Stimulated activated CD8-positive, alpha-beta memory T cell treated with anti-CD3 and anti-CD28 coated beads, Interleukin-7, amount 100 ng/mL, for 24 hours (primary cell): ENCODE measurements around the gene KDM4E.

Experiments
- DNase-seq: peaks from one replicate; pipeline ENCODE4 v3.0.0-alpha.2; 2020; ENCODE audit warnings: low read depth

The KDM4E gene

DNA sequence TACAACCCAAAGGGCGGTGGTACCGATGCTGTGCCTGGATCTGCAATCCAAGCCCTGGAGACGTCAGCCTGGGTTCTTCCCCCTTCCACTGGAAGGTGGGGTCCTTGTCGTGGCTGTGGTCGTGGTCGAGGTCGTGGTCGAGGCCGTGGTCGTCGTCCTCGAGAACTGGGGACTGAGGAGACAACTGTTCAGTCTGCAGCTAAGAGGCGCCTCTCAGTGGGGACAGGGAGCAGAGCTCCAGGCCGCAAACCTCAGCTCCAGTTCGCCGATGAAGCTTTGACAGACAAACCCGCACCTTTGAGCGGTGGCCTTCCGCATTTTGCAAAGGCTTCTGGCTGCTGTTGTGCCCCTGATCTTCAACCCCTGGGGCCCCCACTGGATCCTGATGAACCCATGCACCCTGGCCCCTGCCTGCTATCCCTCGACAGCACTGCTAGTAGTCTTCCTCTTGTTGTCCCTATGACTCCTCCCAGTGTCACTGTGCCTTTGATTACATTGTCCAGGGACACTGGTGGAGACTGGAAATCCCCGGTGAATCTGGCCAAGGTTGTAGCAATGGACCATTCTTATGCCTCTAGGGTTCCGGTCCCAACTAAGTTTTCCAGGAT is 25.6 kb downstream of the KDM4E start:
- no peak for DNase-seq

DNA sequence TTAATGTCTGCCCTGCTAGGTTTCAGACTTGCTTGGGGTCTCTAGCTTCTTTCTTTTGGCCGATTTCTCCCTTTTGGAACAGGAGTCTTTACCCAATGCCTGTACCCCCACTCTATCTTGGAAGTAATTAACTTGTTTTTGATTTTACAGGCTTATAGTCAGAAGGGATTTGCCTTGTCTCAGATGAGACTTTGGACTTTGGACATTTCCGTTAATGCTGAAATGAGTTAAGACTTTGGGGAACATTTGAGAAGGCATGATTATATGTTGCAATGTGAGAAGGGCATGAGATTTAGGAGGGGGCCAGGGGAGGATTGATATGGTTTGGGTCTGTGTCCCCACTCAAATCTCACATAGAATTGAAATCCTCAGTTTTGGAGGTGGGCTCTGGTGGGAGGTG is 29.3 kb downstream of the KDM4E start:
- DNase-seq = no peak

DNA sequence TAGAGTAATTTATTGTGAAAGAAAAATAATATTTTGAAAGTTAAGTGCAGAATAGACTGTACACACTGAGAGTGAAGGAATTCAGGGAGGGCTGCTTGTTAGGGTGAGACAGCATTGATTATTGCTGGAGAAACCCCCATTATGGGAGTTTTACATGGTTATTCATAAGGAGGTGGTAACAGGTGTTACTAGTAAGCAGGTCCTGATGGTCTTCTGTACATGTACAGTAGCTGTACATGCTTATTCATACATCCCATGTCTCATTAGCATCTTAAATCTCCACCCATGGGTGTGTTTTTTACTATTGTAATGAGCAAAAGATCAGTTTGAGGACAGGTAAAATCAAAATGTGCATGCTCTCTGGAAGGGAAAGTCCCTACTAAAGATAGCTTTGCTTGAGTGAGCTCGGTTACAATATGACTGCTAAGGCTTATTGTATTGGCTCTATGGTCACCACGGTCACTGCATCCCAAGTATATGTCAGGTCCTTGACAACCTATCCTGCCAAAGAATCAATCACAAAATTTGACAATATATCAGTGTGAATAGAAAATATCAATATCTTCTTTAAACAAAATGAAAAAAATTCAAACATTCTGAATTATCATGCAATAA is 30.3 kb downstream of the KDM4E start:
- no peak for DNase-seq

DNA sequence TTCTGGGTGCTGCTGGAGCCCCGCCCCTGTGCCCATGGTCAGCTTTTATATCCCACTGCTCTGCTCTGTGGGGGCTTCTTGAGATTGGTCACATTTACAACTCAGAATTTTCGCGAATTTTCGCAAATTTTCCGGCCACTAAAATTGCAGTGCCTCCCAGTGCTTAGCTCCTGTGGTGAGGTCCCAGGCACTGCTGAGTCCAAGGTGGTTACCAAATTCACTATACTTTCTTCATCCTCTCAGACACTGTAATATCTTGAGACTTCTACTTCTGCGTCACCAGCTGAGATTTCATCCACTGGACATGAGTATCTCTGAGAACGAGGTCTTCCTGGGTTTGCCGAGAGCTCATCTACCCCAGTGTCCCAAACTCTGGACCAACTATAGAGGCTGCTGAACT is 32.9 kb downstream of the KDM4E start:
- no peak for DNase-seq

DNA sequence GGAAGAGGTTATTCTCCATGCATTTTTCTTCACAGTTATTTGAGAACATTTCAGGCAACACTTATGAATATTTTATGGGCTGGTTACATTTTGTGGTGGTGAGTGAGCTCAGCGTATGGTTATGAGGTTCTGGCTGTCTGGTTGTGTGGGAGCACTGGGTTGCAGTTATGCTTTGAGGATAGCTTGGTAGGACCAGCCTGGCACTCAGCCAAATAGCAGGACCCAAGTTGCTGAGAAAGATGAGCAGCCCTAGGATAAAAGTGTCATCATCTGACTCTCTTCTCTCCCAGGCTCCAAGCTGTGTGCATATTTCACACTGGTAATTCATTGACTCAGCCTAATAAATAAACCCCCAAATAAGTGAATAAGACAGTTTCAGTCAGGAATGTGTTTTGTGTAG is 33.6 kb downstream of the KDM4E start:
- no peak for DNase-seq

GRCh38 chr11:95059046-95059445 is 34.0 kb downstream of the KDM4E start:
- no peak for DNase-seq

- no peak for DNase-seq
Measured at GRCh38 chr11:95065336-95065735, 40.3 kb downstream of the KDM4E start.

DNA sequence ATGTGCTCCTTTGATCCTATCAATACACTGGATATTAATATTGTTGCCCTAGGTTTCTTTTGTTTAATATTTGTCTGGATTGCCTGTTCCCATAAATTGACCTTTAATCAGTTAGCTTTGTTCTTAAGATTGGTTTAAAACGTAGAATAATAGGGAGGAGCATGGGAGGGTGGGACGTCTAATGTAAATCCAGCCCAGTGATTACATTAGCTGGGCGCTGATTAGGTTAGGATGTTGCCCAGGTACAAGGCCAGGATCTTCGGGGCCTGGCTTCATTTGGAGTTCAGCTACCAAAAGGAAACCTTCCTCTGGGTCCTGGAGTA is 41.6 kb downstream of the KDM4E start, which contains the start of gene SRSF8:
TSS of gene SRSF8 (plus strand) at position 204 of the 323 bp plus-strand sequence. CDS start 308 bp downstream, outside the sequence.
- no peak for DNase-seq

DNA sequence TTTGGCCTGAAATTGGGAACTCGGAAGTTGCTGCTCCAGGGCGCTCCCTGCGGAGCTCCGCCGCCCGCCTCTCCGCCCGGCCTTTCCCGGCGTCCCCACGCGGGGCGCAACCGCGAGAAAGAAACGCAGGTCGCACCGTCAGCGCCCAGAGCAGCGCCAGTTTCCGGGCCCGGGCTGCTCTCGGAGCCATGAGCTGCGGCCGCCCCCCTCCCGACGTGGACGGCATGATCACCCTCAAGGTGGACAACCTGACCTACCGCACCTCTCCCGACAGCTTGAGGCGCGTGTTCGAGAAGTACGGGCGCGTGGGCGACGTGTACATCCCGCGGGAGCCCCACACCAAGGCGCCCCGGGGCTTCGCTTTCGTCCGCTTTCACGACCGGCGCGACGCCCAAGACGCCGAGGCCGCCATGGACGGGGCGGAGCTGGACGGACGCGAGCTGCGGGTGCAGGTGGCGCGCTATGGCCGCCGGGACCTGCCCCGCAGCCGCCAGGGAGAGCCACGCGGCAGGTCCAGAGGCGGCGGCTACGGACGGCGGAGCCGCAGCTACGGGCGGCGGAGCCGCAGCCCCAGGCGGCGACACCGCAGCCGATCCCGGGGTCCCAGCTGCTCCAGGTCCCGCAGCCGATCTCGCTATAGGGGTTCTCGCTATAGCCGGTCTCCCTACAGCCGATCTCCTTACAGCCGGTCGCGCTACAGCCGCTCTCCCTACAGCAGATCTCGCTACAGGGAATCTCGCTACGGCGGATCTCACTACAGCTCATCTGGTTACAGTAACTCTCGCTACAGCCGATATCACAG is 42.2 kb downstream of the KDM4E start:
- DNase-seq = peak; percentile 51

DNA sequence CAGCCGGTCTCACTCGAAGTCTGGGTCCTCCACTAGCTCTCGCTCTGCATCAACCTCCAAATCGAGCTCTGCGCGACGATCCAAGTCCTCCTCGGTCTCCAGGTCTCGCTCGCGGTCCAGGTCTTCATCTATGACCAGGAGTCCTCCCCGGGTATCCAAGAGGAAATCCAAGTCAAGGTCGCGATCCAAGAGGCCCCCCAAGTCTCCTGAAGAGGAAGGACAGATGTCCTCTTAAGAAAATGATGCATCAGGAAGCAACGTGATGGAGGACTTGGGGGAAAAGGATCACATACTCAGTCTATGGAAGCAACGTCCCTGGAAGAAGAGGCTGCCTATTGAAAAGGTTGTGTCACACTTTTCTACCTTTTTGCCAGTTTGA is 42.8 kb downstream of the KDM4E start:
- no peak for DNase-seq

DNA sequence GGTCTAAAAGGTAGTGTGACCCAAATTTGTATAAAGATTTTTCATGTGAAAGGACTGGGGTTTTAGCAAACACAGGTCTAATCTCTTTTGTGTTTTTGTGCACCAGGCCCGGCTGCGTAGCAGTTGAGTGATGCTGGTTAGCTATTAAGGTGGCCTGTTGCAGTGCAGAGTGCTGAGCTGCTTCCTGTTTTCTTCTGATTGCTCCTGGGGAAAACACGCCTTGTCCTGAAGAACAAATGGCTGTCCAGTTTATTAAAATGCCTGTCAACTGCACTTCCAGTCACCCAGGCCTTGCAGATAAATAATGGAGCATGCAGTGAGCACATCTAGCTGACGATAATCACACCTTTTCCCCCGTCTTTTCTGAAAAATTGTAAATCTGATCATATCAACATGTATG is 43.5 kb downstream of the KDM4E start:
- peak; percentile 41 for DNase-seq

DNA sequence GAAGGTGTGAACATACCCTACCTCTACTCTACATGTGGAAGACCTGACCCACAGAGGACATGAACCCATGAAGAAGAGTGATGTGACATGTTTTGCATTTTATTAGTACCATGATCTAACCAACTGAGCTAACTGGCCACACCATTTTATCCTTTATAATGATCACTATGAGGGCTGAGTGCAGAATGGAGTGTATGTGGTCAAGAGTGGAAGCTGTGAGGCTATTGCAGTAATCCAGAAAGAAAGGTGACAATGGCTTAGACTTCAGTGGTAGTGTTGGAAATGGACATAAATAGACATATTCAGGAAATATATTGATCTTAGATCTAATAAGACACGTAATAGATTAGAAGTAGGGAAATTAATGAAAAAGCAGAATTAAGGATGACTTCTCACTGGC is 45.4 kb downstream of the KDM4E start:
- DNase-seq = no peak

DNA sequence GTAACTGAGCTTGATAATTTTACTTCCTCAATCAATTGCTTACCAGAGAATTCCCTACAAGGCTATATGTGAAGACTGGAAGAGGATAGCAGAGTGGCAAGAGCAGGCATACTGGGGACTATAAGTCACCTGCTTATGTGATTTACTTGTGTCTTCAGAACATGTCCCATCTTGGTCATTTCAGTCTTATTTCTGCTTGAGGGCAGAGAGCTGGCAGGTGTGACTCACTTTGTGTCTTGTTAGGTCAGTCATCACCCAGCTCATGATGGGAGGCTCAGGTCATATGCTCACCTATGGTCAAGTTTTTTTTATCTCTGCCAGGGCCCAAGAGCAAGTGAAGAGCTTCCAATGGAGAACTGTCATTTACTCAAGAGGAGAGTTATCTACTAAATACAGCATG is 47.9 kb downstream of the KDM4E start:
- DNase-seq = no peak

- DNase-seq = no peak
Measured at GRCh38 chr11:95074792-95075563, 49.9 kb downstream of the KDM4E start.

- DNase-seq = no peak
Measured at GRCh38 chr11:95076416-95076815, 51.4 kb downstream of the KDM4E start.

- no peak for DNase-seq
Measured at GRCh38 chr11:95076981-95077380, 51.9 kb downstream of the KDM4E start.
